ENCODE measurements around the gene CFAP100. TPM values are rescaled to one million over a fixed set of nuclear protein-coding genes. Genes with fewer than 3 reads are reported as not detected.

Gene CFAP100
- total RNA-seq, 4 donors from 2014 or later = 0.98 to 2.8 TPM; not detected in 2

GRCh38 chr3:126474498-126475412 lies 80.0 kb downstream of the CFAP100 start:
- Histone ChIP-seq H3K4me3 (peak overlapping the region; percentile 59 to 91), H3K4me1 (peaks cover 20 to 21% of the 10 kb centered on the region in 2 donors), H3K27me3 (no peaks in the 10 kb centered on the region), H3K9me3 (no peaks in the 10 kb centered on the region), H3K36me3 (no peaks in the 10 kb centered on the region), H3K27ac (peak overlapping the region; percentile 90 to 95)
- TF ChIP-seq, protein P1, sequence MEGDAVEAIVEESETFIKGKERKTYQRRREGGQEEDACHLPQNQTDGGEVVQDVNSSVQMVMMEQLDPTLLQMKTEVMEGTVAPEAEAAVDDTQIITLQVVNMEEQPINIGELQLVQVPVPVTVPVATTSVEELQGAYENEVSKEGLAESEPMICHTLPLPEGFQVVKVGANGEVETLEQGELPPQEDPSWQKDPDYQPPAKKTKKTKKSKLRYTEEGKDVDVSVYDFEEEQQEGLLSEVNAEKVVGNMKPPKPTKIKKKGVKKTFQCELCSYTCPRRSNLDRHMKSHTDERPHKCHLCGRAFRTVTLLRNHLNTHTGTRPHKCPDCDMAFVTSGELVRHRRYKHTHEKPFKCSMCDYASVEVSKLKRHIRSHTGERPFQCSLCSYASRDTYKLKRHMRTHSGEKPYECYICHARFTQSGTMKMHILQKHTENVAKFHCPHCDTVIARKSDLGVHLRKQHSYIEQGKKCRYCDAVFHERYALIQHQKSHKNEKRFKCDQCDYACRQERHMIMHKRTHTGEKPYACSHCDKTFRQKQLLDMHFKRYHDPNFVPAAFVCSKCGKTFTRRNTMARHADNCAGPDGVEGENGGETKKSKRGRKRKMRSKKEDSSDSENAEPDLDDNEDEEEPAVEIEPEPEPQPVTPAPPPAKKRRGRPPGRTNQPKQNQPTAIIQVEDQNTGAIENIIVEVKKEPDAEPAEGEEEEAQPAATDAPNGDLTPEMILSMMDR (IDR thresholded peaks at IDR 0.05) = no peak
- TF ChIP-seq POLR2A (IDR thresholded peaks at IDR 0.05) = no peak
- intact Hi-C loops (cut with DNase I; ENCODE audit: low total_unique reads) = no loop called here
- peak; percentile 28 to 37 for DNase-seq

DNA sequence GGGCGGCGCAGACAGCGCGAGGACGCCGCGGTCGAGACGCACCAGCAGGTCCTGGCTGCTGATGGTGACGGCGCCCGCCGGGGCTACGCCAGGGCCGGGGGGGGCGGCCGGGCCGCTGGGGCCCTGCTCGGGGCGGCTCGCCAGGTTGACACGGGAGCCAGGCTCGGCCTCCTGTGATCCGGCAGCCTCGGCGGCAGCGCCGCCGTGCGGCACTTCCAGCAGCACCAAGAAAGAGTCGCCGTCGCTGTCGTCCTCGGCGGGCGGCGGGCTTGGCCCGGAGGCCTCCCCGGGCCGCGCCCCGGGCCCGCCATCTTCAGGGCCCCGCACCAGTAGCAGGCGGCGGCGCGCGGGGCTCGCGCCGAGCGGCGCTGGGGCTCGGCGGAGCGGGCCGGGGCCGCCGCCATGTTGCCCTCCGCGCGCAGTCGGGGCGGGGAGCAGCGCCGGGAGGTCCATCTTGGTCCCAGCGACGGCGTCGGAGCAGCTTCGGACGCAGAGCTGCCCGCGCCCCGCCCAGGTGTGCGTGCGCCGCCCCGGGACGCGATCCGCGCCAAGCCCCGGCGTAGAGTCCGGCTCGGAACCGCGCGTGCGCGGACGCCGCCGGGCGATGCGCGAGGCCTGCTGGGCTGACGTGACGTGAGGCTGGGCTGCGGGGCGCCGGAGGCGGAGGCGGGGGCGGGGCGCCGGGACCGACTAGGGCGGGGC lies 80.9 kb downstream of the CFAP100 start, which contains the start of gene ZXDC:
TSS of gene ZXDC (minus strand) at position 479 of the 702 bp plus-strand sequence. CDS start at position 453, 26 bp downstream.
- no peaks in the 10 kb centered on the region for H3K36me3 ChIP-seq
- intact Hi-C loops (cut with DNase I; ENCODE audit: low total_unique reads) = no loop called here
- peak within 1 kb of the TSS; percentile 90 to 95 for H3K27ac ChIP-seq
- no peaks in the 10 kb centered on the region for H3K9me3 ChIP-seq
- peak; percentile 92 to 95 for DNase-seq
- peak within 1 kb of the TSS; percentile 59 to 91 for H3K4me3 ChIP-seq
- TF ChIP-seq, protein P1 (IDR thresholded peaks at IDR 0.05) = peak in 3 of 4 experiments; percentile 21 to 61 (median 52)
- peak; percentile 78 to 93 for TF ChIP-seq POLR2A (IDR thresholded peaks at IDR 0.05)
- no peaks in the 10 kb centered on the region for H3K27me3 ChIP-seq
- peaks cover 20 to 21% of the 10 kb centered on the region in 2 donors for H3K4me1 ChIP-seq

DNA sequence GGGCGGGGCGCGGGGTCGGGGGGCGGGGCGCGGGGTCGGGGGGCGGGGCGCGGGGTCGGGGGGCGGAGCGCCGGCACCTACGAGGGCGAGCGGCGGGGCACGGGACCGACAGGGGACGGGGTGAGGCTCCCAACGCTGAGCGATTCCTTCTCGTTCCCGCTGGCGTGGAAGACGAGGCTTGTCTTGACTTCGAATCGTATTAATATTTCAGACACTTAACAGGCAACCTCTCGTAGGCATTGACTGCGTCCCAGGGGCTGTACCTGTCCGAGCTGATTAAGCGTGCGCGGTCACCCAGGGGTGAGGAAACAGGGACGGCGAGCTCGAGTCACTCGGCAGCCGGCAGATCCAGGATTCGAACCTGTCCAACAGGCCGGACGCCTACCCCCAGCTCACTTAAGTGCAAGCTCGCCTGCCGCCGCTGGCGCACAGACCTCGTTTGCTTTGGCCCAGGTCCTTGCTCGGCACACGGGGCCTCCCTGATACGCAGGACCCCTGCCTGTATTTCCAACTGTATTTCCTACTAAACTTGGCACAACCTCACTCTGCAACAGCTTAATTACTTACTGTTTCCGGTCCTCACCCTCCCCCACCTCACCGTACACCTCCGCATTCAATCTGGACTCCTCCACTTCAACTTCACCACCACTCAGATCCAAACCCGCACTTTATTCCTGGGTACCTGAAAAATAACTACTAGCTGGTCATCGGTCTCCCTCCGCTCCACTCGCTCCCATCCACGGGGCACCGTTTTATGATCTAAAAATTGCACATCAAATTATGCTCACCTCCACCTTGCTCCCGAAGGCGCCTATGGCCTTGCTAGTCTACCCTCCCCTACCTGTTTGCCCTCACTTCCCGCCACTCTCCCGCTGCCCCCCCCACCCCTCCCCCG lies 81.7 kb downstream of the CFAP100 start:
- Histone ChIP-seq H3K4me3 (peak overlapping the region; percentile 57 to 75), H3K27me3 (no peaks in the 10 kb centered on the region), H3K9me3 (no peaks in the 10 kb centered on the region), H3K4me1 (peaks cover 17 to 21% of the 10 kb centered on the region in 2 donors), H3K27ac (peak overlapping the region; percentile 78 to 91), H3K36me3 (no peaks in the 10 kb centered on the region)
- peak; percentile 73 to 76 for DNase-seq
- intact Hi-C loops (cut with DNase I; ENCODE audit: low total_unique reads) = no loop called here
- TF ChIP-seq, protein P1 (IDR thresholded peaks at IDR 0.05) = peak in 1 of 4 experiments; percentile 14
- peak in 1 of 2 donors; percentile 58 for TF ChIP-seq POLR2A (IDR thresholded peaks at IDR 0.05)

GRCh38 chr3:126477061-126477380 lies 82.3 kb downstream of the CFAP100 start:
- DNase-seq = no peak
- no peak overlapping the region for H3K4me3 ChIP-seq

More at GRCh38 chr3:126477061-126477380, 82.3 kb downstream of the CFAP100 start:
- no peak for TF ChIP-seq POLR2A (IDR thresholded peaks at IDR 0.05)
- TF ChIP-seq, protein P1 (IDR thresholded peaks at IDR 0.05) = no peak
- H3K27me3 ChIP-seq = no peaks in the 10 kb centered on the region
- peaks cover 15 to 21% of the 10 kb centered on the region in 2 donors for H3K4me1 ChIP-seq
- H3K27ac ChIP-seq = peak overlapping the region in 1 of 2 donors; percentile 91
- intact Hi-C loops (cut with DNase I; ENCODE audit: low total_unique reads) = no loop called here
- no peaks in the 10 kb centered on the region for H3K36me3 ChIP-seq
- H3K9me3 ChIP-seq = no peaks in the 10 kb centered on the region
